HuH-7 (cell line): ENCODE measurements around the gene TPBG.

Experiments used
- DNase-seq: peaks from one replicate; pipeline ENCODE4 v3.0.0; 2011; ENCODE audit warnings: low spot score

Gene TPBG, protein sequence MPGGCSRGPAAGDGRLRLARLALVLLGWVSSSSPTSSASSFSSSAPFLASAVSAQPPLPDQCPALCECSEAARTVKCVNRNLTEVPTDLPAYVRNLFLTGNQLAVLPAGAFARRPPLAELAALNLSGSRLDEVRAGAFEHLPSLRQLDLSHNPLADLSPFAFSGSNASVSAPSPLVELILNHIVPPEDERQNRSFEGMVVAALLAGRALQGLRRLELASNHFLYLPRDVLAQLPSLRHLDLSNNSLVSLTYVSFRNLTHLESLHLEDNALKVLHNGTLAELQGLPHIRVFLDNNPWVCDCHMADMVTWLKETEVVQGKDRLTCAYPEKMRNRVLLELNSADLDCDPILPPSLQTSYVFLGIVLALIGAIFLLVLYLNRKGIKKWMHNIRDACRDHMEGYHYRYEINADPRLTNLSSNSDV

DNA sequence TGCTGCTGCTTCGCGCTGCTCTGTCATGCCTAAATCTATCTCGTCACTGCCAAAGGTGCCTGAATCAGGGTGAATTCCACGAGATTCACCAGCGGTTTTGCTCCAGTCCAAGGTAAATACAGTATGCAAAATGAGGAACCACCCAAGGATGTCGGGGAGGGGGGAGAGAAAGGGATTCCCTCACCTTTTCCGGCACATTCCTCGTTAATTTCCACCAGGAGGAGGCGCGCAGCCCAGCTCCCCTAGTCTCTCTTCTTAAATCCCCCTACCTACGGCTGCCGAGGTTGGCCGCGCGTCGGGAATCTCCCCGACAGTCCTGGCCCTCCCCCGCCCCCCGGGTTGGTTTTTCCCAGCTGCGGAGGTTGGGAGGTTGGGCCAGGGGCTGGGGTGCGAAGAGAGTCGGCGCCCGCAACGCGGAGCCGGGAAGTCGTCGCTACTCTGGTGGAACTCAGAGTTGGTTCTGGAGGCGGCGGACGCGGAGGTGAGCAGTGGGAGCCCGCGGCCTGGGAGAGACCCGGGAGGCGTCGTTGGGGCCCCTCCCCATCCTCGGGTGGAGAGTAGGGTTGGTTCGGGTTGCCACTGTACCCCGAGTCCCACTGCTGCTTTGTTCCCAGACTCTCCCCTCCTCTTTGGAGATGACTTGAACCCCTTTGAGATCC, at the start of gene TPBG:
Gene TPBG, plus strand, starts transcription at position 390 of the 659 bp plus-strand sequence. CDS start 1,145 bp downstream, outside the sequence.
- DNase-seq, result peak; percentile 81

DNA sequence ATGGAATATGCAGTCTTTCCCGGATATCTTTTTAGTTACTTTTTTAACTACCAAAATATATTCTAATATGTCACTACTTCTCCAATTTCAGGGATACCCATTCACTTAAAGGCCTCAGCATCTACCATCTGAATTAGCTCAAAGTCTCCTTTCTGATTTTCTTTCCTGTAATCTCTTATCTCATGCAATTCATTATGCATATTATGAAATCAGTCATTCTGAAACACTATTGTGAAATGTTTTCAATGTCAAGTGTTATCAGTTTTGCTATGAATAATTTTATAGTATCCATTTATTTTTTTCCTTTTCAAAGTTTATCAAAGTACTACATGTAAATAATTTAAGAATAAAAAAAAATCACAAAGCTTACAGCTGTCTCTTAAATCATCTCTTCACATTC, 41.2 kb upstream of the TPBG start:
- DNase-seq, result no peak

DNA sequence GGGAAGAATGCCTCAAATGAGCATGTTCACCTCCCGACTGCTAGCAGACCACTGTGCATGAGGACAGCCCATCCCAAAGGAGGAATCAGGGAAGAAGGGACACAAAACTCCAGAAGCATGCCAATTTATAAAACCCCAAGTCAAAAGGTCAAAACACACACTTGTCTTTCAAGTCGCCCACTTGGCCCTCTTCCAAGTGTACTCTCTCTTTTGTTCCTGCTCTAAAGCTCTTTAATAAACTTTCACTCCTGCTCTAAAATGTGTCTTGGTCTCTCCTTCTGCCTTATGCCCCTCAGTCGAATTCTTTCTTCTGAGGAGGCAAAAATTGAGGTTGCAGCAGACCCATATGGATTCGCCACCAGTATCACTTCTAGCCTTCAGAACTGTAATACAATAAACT, 33.9 kb upstream of the TPBG start:
- no peak for DNase-seq

DNA sequence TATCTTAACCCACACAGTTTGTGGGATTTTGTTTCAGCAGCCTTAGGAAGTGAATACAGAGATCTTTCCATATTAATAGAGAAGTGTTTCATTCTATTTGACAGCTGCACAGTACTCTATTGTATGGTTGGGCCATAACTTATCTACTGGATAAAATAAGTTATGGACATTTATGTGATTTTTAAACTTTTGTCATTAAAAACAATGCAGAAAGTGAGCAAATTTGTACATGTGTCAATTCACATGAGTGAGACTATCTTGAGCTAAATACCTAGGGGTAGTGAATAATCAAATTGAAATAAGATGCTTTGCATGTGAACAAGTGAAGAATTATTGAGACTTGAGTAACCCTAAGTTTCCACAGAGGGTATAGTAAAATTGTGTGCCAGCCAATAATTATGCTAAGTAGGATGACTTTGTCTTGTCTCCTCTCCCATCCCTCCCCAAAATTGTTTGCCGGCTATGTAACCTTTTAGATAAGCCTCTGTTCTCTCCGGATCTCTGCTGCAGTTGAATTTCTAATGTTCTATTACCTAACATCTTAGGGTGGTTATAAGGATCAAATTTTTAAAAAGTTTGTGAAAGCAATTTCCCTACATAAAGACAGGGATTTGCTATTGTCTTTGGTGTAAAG, 33.3 kb upstream of the TPBG start:
- DNase-seq, result no peak

- no peak for DNase-seq
Observed at GRCh38 chr6:82331031-82331773, 32.4 kb upstream of the TPBG start.

- DNase-seq, result no peak
Observed at GRCh38 chr6:82333781-82334180, 29.8 kb upstream of the TPBG start.

DNA sequence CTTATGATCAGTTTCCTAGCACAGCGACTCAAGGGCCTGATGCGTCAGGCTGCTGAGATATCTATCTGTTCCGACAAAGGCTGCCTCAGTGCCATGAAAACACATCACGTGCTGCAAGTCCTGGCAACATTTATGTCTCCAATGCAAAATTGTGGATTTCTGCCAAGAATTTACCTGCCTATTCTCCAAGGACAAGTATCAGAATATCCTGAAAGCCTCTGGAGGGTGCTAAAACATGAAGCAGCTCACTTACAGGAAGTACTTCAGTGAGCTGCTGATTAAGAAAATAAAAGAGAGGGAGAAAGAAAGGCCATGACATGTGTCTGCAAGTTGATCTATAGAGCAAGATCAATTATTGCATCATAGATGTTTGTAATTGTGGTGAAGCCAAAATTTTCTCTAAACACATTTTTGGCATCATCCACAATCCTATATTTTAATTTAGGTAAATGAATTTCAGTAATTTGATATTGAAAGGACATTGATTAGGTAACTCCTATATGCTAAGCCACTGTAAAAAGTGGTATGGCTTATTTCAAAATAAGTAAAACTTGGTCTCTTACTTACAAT, 25.8 kb upstream of the TPBG start:
- no peak for DNase-seq

DNA sequence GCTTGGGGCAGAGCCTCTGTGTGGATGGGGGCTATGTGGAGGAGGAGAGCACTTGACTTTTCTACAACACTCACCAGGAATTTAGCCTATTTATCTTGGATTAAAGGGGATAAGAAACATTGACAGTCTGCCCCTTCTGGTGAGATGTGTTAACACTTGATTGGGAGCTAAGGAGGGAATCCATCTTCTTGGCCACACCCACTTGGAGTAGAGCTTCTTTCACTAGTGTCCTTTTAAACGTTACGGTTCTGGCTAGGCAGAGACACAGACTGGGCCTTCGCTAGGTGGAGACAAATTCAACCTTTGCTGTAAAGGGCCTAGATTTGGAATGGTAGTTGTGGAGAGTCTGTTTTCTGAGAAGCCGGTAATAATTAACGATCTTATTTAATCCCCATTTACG, 15.5 kb upstream of the TPBG start:
- DNase-seq, result no peak

DNA sequence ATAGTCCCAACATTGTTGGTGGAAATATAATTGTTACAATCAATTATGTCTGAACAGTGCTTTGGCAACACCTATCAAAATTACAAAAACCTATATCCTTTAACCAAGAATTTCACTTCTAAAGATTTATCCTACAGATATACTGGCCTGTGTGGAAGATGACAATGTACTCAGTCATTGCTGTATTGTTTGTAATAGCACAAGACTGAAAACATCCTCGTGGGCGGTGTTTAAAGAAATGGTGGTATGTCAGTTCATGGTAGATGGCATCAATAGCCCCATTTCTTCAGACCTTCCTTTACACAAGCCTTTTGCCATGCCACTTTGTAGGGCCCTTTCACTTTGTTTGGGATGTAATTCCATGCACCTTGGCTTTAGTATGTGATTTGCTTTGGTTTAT, 9.8 kb upstream of the TPBG start:
- DNase-seq, result no peak

GRCh38 chr6:82360552-82360951, 3.1 kb upstream of the TPBG start:
- no peak for DNase-seq

DNA sequence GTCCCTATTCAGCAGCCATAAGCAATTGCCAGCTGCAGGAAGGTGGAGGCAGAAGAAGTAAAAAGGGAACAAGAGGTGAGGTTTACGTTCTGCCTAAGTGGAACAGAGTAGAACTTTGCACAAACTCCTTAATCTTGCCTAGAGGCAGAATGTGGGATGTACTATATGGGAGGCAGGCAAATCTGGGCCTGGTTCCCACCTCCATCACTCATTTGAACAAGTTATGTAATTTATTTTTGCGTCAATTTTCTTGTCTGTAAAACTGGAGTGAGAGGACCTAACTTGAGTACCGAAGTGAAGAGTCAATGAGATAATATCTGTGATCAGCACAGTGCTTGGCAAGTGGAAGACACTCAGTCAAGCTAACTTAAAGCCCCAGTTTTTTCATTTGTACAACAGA, 2.0 kb upstream of the TPBG start:
- DNase-seq, result no peak

GRCh38 chr6:82362144-82362543, 1.5 kb upstream of the TPBG start:
- no peak for DNase-seq

DNA sequence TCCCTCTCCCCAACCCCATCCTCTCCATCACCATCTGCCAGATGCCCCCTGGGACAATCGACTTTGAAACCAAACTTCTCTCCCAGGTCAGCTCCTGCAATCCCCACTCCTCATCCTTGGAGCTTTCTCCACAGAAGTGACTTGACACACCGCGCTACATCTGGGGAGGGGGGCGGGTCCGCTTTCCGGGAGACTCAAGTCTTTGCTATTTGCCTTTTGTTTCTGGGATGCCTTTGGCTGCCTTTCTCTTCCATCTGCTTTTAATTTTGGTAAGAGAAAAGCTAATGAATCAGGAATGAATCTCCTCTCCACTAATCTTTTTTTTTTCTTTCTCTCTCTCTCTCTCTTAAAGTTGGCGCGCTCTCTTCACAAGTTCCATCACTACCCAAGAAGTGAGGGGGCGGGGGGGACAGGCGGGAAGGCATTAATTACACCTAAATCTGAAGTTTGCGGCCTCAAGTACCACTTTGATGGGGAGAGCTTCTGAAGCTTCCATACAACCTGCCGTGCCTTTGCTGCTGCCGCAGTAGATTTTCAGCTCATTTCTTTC, 664 bp upstream of the TPBG start:
- no peak for DNase-seq

DNA sequence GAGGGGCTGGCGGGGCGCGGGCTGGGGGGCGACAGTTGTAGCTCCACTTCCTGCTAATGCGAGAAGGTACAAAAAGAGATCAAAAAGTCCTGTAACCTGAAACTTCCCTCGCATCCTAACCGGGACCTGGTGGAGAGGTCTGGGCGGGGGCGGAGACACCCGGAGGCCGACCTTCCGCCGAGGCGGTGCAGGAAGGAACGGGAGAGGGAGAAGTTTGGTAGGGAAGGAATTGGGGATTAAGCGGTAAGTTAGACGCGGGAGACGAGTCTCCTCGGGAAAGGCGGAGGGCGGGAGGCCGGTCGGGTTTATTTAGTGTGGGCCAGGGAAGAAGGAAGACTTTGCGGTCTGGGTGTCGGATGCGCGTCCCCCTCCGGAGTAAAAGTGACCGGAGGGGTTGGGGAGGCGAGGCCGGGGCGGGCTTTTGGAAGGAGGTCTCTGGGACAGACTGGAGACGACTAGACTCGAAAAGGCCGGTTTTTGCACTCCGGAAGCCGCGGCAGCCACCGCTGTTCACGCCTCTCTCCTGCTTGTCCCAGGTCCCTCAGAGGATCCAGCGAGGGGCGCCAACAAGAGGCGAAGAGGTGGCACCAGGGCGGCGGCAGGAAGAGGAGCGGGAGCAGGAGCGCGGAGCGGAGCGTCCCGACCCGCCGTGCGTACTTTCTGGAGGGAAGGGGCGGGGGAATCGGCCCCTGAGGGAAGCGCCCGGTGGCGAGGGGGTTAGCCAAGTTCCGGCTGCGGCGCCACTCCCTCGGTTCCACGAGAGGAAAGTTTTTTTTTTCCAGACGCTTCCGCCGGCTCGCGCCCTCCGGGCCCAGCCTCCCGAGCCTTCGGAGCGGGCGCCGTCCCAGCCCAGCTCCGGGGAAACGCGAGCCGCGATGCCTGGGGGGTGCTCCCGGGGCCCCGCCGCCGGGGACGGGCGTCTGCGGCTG, 734 bp downstream of the TPBG start:
- DNase-seq, result peak; percentile 75

GRCh38 chr6:82365016-82365795, 1.6 kb downstream of the TPBG start:
- no peak for DNase-seq

- DNase-seq, result no peak
Observed at GRCh38 chr6:82367704-82368103, 4.1 kb downstream of the TPBG start.

DNA sequence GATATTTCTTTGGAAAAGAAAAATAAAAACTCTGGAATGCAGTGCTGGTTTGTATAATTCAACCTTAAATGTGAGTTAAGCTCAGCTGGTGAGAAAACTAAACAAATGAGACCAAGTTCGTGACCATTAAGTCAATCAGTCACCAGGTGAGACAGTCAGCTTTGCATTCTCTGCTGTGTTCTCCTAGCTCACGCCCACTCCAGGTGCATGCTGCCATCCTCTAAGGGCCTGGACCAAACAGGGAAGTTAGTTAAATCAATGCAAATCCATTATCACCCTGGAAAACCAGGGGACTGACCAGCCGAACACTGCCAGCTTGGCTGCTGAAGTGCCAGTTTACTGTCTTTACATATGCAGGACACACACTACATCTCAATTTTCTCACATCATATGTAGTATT, 7.2 kb downstream of the TPBG start:
- DNase-seq, result no peak

DNA sequence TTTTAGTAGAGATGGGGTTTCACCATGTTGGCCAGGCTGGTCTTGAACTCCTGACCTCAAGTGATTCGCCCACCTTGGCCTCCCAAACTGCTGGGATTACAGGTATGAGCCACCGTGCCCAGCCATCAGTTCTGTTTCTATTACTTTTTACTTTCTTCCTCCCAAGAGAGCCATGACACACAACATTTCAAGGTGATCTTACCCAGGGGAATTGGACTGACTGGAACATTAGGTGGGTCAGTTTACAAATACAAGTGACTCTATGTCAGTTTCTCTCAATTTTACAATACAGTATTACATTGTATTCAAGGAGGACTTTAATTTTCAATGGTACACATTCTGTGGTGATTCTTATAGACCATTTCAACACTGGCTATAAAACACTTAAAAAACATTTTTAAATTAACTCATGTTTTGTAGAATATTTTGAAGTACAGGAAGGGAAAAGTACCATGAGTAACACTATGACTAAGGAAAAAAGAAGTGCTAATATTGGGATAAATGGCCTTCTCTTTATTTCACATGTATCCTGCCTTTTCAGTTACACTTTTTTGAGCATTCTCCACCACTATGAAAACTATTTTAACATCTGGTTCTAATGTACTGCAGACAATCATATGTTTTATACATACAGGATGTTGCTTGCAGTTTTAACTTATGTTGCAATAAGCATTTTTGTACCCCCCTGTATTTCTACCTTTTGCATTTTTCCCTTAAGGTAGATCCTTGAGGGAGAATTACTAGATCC, 8.4 kb downstream of the TPBG start:
- DNase-seq, result no peak

DNA sequence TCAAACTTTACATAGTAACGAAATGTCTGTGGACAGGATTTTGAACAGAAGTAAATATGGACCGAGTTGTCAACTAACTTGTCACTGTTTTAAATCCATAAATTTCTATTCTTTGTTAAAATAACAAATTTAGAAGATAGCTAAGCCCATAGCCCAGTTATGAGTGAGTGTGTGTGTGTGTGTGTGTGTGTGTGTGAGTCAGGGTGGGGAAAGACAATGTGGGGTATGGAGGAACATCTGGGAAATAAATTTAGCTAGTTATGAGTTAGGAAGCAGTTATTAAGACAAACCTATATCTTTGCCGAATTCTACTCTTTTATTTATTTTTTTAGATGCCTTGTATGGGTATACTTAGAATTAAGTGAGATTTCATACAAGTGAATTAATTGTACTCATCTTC, 9.0 kb downstream of the TPBG start:
- no peak for DNase-seq
